HEK293 (cell line): ENCODE results near the gene CCDC150.
A peak's percentile ranks its signal among the peaks of the same experiment; 100 is the strongest.

Experiments used
- HIC1 ChIP-seq: fragments of 450-650 bp; formaldehyde crosslinking; IDR thresholded peaks from 2 replicates; pipeline ENCODE4 v1.5.1; 2016; ENCODE audit warnings: missing biosample characterization, missing genetic modification characterization
- HOXD13 ChIP-seq: sonication (generic); formaldehyde crosslinking; IDR thresholded peaks from 2 replicates; pipeline ENCODE4 v1.8.0; 2022; ENCODE audit warnings: missing genetic modification reagents, borderline replicate concordance
- MYNN ChIP-seq: fragments of 450-650 bp; formaldehyde crosslinking; IDR thresholded peaks from 2 replicates; pipeline ENCODE4 v1.5.1; 2016; ENCODE audit warnings: missing biosample characterization, missing genetic modification characterization, borderline replicate concordance
- SP7 ChIP-seq: fragments of 450-650 bp; formaldehyde crosslinking; IDR thresholded peaks from 2 replicates; pipeline ENCODE4 v1.5.1; 2016; ENCODE audit warnings: missing biosample characterization, missing genetic modification characterization
- ZBTB20 ChIP-seq: fragments of 450-650 bp; formaldehyde crosslinking; IDR thresholded peaks from 2 replicates; pipeline ENCODE4 v1.5.1; 2016; ENCODE audit warnings: missing biosample characterization, missing genetic modification characterization
- ZBTB44 ChIP-seq: fragments of 450-650 bp; IDR thresholded peaks from 2 replicates; pipeline ENCODE4 v1.5.1; 2018; ENCODE audit warnings: missing biosample characterization, mild to moderate bottlenecking, missing genetic modification characterization
- ZBTB8A ChIP-seq: fragments of 450-650 bp; formaldehyde crosslinking; IDR thresholded peaks from 2 replicates; pipeline ENCODE4 v1.5.1; 2016; ENCODE audit warnings: missing biosample characterization, missing genetic modification characterization
- ZFP69B ChIP-seq: fragments of 450-650 bp; formaldehyde crosslinking; IDR thresholded peaks from 2 replicates; pipeline ENCODE4 v1.5.1; 2016; ENCODE audit warnings: missing biosample characterization, missing genetic modification characterization
- ZIC2 ChIP-seq: fragments of 450-650 bp; formaldehyde crosslinking; IDR thresholded peaks from 2 replicates; pipeline ENCODE4 v1.5.1; 2016; ENCODE audit warnings: missing biosample characterization, missing genetic modification characterization
- ZNF10 ChIP-seq: fragments of 450-650 bp; formaldehyde crosslinking; IDR thresholded peaks from 2 replicates; pipeline ENCODE4 v1.5.1; 2017; ENCODE audit warnings: missing biosample characterization, missing genetic modification characterization
- ZNF146 ChIP-seq: fragments of 450-650 bp; formaldehyde crosslinking; IDR thresholded peaks from 2 replicates; pipeline ENCODE4 v1.5.1; 2016; ENCODE audit warnings: missing biosample characterization, missing genetic modification characterization
- ZNF335 ChIP-seq: fragments of 450-650 bp; formaldehyde crosslinking; conservative IDR thresholded peaks from 2 replicates; pipeline ENCODE4 v1.5.1; 2016; ENCODE audit warnings: missing biosample characterization, missing genetic modification characterization
- ZNF366 ChIP-seq: fragments of 450-650 bp; formaldehyde crosslinking; conservative IDR thresholded peaks from 2 replicates; pipeline ENCODE4 v1.5.1; 2016; ENCODE audit warnings: missing biosample characterization, missing genetic modification characterization
- ZNF501 ChIP-seq: fragments of 450-650 bp; formaldehyde crosslinking; IDR thresholded peaks from 2 replicates; pipeline ENCODE4 v1.5.1; 2016; ENCODE audit warnings: missing biosample characterization, missing genetic modification characterization
- ZNF660 ChIP-seq: fragments of 450-650 bp; IDR thresholded peaks from 2 replicates; pipeline ENCODE4 v1.5.1; 2018; ENCODE audit warnings: missing biosample characterization, mild to moderate bottlenecking, missing genetic modification characterization
- ZNF692 ChIP-seq: fragments of 450-650 bp; formaldehyde crosslinking; IDR thresholded peaks from 2 replicates; pipeline ENCODE4 v1.5.1; 2016; ENCODE audit warnings: missing biosample characterization, missing genetic modification characterization
- TF ChIP-seq, protein P1 (sequence below): fragments of 450-650 bp; formaldehyde crosslinking; IDR thresholded peaks from 2 replicates; pipeline ENCODE4 v1.5.1; 2016; ENCODE audit warnings: missing biosample characterization, missing genetic modification characterization
- TF ChIP-seq, protein P2 (sequence below): fragments of 450-650 bp; formaldehyde crosslinking; conservative IDR thresholded peaks from 2 replicates; pipeline ENCODE4 v1.5.1; 2016; ENCODE audit warnings: low read depth, missing biosample characterization, missing genetic modification characterization
- TF ChIP-seq, protein P3 (sequence below): fragments of 450-650 bp; formaldehyde crosslinking; IDR thresholded peaks from 2 replicates; pipeline ENCODE4 v1.5.1; 2016; ENCODE audit warnings: missing biosample characterization, missing genetic modification characterization, borderline replicate concordance

CCDC150 gene

DNA sequence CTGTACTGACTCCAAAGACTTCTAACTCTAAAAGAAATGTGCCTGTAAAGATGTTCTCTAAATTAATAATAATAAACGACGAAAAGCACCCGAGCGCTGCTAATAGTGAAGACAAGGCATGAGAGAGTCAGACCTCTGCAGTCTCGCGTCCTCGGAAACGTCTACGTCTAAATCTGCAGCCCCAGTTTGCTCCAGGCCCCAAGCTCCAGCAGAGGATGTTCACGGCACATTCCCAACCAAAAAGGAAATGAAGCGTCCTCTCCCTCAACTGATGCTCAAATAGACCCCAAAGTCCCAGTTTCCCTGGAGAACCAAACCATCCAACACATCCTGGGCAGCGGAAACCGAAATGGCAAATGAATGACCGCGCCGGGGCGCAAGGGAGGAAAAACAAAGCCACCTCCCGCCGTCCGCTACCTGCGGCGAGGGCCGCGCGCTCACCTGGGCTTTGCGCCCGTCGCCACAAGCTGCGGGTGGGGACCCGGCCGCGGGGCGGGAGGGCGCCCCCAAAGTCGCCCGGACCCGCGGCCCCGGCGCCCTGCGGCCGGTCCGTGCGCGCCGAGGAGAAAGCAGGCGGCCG lies 47.1 kb upstream of the CCDC150 start (continued):
- TF ChIP-seq, protein P1, sequence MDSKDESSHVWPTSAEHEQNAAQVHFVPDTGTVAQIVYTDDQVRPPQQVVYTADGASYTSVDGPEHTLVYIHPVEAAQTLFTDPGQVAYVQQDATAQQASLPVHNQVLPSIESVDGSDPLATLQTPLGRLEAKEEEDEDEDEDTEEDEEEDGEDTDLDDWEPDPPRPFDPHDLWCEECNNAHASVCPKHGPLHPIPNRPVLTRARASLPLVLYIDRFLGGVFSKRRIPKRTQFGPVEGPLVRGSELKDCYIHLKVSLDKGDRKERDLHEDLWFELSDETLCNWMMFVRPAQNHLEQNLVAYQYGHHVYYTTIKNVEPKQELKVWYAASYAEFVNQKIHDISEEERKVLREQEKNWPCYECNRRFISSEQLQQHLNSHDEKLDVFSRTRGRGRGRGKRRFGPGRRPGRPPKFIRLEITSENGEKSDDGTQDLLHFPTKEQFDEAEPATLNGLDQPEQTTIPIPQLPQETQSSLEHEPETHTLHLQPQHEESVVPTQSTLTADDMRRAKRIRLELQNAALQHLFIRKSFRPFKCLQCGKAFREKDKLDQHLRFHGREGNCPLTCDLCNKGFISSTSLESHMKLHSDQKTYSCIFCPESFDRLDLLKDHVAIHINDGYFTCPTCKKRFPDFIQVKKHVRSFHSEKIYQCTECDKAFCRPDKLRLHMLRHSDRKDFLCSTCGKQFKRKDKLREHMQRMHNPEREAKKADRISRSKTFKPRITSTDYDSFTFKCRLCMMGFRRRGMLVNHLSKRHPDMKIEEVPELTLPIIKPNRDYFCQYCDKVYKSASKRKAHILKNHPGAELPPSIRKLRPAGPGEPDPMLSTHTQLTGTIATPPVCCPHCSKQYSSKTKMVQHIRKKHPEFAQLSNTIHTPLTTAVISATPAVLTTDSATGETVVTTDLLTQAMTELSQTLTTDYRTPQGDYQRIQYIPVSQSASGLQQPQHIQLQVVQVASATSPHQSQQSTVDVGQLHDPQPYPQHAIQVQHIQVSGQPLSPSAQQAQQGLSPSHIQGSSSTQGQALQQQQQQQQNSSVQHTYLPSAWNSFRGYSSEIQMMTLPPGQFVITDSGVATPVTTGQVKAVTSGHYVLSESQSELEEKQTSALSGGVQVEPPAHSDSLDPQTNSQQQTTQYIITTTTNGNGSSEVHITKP (tag by site-specific recombination): no peak
- peak; percentile 75 for TF ChIP-seq ZIC2
- TF ChIP-seq HIC1 (tag by site-specific recombination): no peak
- no peak for TF ChIP-seq ZNF146
- 0 out of 2 replicates have a peak, but pooled peaks have one; percentile 11 for TF ChIP-seq ZNF660 (tag by site-specific recombination)
- no peak for TF ChIP-seq ZBTB44 (tag by site-specific recombination)
- no peak for TF ChIP-seq SP7 (tag by site-specific recombination)
- no peak for TF ChIP-seq ZNF692 (tag by site-specific recombination)
- TF ChIP-seq ZNF366 (tag by site-specific recombination): peak; percentile 50; the same call in 1 of the 2 replicates
- peak; percentile 83 for TF ChIP-seq ZNF10
- TF ChIP-seq ZBTB8A (tag by site-specific recombination): peak; percentile 37; the same call in 1 of the 2 replicates
- TF ChIP-seq, protein P2, sequence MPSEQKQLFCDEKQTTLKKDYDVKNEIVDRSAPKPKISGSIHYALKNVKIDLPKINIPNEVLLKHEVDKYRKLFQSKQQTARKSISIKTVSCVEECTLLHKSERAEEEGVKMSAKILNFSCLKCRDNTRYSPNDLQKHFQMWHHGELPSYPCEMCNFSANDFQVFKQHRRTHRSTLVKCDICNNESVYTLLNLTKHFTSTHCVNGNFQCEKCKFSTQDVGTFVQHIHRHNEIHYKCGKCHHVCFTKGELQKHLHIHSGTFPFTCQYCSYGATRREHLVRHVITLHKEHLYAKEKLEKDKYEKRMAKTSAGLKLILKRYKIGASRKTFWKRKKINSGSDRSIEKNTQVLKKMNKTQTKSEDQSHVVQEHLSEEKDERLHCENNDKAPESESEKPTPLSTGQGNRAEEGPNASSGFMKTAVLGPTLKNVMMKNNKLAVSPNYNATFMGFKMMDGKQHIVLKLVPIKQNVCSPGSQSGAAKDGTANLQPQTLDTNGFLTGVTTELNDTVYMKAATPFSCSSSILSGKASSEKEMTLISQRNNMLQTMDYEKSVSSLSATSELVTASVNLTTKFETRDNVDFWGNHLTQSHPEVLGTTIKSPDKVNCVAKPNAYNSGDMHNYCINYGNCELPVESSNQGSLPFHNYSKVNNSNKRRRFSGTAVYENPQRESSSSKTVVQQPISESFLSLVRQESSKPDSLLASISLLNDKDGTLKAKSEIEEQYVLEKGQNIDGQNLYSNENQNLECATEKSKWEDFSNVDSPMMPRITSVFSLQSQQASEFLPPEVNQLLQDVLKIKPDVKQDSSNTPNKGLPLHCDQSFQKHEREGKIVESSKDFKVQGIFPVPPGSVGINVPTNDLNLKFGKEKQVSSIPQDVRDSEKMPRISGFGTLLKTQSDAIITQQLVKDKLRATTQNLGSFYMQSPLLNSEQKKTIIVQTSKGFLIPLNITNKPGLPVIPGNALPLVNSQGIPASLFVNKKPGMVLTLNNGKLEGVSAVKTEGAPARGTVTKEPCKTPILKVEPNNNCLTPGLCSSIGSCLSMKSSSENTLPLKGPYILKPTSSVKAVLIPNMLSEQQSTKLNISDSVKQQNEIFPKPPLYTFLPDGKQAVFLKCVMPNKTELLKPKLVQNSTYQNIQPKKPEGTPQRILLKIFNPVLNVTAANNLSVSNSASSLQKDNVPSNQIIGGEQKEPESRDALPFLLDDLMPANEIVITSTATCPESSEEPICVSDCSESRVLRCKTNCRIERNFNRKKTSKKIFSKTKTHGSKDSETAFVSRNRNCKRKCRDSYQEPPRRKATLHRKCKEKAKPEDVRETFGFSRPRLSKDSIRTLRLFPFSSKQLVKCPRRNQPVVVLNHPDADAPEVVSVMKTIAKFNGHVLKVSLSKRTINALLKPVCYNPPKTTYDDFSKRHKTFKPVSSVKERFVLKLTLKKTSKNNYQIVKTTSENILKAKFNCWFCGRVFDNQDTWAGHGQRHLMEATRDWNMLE (tag by site-specific recombination): no peak
- TF ChIP-seq ZFP69B (tag by site-specific recombination): no peak
- 0 out of 2 replicates have a peak, but pooled peaks have one; percentile 22 for TF ChIP-seq ZNF501 (tag by site-specific recombination)
- peak; percentile 98 for TF ChIP-seq ZNF335 (tag by site-specific recombination)
- no peak for TF ChIP-seq HOXD13 (CRISPR knock-in tag)
- TF ChIP-seq MYNN: no peak
- no peak; the same call in 1 of the 2 replicates for TF ChIP-seq ZBTB20 (tag by site-specific recombination)
- TF ChIP-seq, protein P3, sequence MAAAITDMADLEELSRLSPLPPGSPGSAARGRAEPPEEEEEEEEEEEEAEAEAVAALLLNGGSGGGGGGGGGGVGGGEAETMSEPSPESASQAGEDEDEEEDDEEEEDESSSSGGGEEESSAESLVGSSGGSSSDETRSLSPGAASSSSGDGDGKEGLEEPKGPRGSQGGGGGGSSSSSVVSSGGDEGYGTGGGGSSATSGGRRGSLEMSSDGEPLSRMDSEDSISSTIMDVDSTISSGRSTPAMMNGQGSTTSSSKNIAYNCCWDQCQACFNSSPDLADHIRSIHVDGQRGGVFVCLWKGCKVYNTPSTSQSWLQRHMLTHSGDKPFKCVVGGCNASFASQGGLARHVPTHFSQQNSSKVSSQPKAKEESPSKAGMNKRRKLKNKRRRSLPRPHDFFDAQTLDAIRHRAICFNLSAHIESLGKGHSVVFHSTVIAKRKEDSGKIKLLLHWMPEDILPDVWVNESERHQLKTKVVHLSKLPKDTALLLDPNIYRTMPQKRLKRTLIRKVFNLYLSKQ (tag by site-specific recombination): no peak
